ENCODE data around the gene SLC22A3.

- TF ChIP-seq EP300 (IDR thresholded peaks at IDR 0.05) = no peak
- TF ChIP-seq, protein P1, sequence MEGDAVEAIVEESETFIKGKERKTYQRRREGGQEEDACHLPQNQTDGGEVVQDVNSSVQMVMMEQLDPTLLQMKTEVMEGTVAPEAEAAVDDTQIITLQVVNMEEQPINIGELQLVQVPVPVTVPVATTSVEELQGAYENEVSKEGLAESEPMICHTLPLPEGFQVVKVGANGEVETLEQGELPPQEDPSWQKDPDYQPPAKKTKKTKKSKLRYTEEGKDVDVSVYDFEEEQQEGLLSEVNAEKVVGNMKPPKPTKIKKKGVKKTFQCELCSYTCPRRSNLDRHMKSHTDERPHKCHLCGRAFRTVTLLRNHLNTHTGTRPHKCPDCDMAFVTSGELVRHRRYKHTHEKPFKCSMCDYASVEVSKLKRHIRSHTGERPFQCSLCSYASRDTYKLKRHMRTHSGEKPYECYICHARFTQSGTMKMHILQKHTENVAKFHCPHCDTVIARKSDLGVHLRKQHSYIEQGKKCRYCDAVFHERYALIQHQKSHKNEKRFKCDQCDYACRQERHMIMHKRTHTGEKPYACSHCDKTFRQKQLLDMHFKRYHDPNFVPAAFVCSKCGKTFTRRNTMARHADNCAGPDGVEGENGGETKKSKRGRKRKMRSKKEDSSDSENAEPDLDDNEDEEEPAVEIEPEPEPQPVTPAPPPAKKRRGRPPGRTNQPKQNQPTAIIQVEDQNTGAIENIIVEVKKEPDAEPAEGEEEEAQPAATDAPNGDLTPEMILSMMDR (IDR thresholded peaks at IDR 0.05) = no peak; the same call in 2 of the 3 replicates
- no peak for TF ChIP-seq CEBPB (IDR thresholded peaks at IDR 0.05)
- TF ChIP-seq POLR2A (IDR thresholded peaks at IDR 0.05; ENCODE audit: low read length) = no peak
- no peak for TF ChIP-seq MAZ (IDR thresholded peaks at IDR 0.05; ENCODE audit: borderline replicate concordance, low read depth, low read length)
Observed at GRCh38 chr6:160456214-160456546, 108.0 kb downstream of the SLC22A3 start.
